Esophagus squamous epithelium (tissue), 4 donors: Measurements from ENCODE around the gene GLIS2.
A peak's percentile ranks its signal among the peaks of the same experiment; 100 is the strongest.

Source experiments
- POLR2A ChIP-seq, 4 donors: fragments of 450-650 bp; IDR thresholded peaks; one replicate each; pipeline ENCODE4 v1.6.1; 2017; ENCODE audit warnings: antibody characterized with exemption in 4 of 4, mild to moderate bottlenecking in 4 of 4, moderate library complexity in 3 of 4
- TF ChIP-seq, protein P1 (sequence below), 6 experiments: fragments of 450-650 bp in 4 of 6; fragments of 200-600 bp in 2 of 6; sonication (generic) in 2 of 6; IDR thresholded peaks; one replicate each; pipeline ENCODE4 v1.5.1; 2016 to 2019; ENCODE audit warnings: antibody characterized with exemption in 6 of 6, mild to moderate bottlenecking in 4 of 6, moderate library complexity in 4 of 6

DNA sequence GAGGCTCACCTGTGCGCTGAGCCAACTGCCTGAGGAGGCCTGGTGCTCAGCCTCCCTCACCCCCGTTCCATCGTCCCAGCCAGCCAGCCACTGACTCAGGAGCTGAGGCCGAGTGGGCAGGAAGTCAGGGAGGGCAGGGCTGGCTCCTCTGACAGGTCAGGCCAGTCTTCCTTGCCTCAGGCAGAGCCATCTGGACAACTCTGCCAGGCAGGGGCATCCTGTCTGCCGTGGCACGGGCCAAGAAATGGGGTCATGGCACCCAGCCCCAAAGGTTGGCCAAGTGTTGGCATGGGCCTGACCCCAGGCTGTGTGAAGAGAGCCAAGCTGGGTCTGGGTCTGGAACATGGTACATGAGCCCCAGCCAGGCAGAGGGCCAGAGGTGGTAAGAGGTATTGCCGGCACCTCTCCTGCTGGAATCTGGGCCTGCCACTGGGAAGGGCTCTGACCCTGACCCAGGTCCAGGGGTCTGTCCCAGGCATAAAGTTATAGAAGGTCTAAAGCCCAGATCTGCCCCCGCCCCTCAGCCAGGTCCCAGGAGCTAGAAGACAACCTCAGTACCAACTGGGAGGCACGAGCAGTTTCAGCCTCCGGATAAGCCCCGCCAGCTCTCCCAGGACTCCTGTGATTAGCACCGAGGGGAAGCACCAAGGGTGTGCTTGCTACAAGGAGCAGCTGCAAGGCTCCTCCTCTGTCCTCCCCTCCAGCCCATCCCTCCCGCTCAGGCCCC, 53.3 kb downstream of the GLIS2 start:
- TF ChIP-seq, protein P1, sequence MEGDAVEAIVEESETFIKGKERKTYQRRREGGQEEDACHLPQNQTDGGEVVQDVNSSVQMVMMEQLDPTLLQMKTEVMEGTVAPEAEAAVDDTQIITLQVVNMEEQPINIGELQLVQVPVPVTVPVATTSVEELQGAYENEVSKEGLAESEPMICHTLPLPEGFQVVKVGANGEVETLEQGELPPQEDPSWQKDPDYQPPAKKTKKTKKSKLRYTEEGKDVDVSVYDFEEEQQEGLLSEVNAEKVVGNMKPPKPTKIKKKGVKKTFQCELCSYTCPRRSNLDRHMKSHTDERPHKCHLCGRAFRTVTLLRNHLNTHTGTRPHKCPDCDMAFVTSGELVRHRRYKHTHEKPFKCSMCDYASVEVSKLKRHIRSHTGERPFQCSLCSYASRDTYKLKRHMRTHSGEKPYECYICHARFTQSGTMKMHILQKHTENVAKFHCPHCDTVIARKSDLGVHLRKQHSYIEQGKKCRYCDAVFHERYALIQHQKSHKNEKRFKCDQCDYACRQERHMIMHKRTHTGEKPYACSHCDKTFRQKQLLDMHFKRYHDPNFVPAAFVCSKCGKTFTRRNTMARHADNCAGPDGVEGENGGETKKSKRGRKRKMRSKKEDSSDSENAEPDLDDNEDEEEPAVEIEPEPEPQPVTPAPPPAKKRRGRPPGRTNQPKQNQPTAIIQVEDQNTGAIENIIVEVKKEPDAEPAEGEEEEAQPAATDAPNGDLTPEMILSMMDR (IDR thresholded peaks at IDR 0.05) = peak in 1 of 6 experiments; percentile 32
- no peak for TF ChIP-seq POLR2A (IDR thresholded peaks at IDR 0.05)
